Endothelial cell (in vitro differentiated cells): ENCODE data around the gene GPS1. TPM values are rescaled to one million over a fixed set of nuclear protein-coding genes. Genes with fewer than 3 reads are reported as not detected.
A peak's percentile ranks its signal among the peaks of the same experiment; 100 is the strongest.

Experiments
- DNase-seq: peaks from one replicate; pipeline ENCODE4 v3.0.0; 2021; ENCODE audit warnings: low spot score
- H3K27ac Mint-ChIP-seq: one replicate; pipeline ENCODE4 v1.8.0; 2021; ENCODE audit warnings: mixed read lengths, inconsistent platforms; ENCODE audit not compliant: unreplicated experiment
- H3K27me3 Mint-ChIP-seq: one replicate; pipeline ENCODE4 v1.8.0; 2021; ENCODE audit warnings: mild to moderate bottlenecking, moderate library complexity, mixed read lengths, inconsistent platforms; ENCODE audit not compliant: unreplicated experiment
- H3K36me3 Mint-ChIP-seq: one replicate; pipeline ENCODE4 v1.8.0; 2021; ENCODE audit warnings: mild to moderate bottlenecking, low read depth, mixed read lengths, inconsistent platforms; ENCODE audit not compliant: unreplicated experiment
- H3K4me1 Mint-ChIP-seq: one replicate; pipeline ENCODE4 v1.8.0; 2021; ENCODE audit warnings: mild to moderate bottlenecking, mixed read lengths, inconsistent platforms; ENCODE audit not compliant: unreplicated experiment
- H3K4me3 Mint-ChIP-seq: one replicate; pipeline ENCODE4 v1.8.0; 2021; ENCODE audit warnings: mild to moderate bottlenecking, mixed read lengths, inconsistent platforms; ENCODE audit not compliant: unreplicated experiment
- H3K9me3 Mint-ChIP-seq: one replicate; pipeline ENCODE4 v1.8.0; 2021; ENCODE audit warnings: mixed read lengths, inconsistent platforms; ENCODE audit not compliant: unreplicated experiment
- CTCF ChIP-seq: fragments of 200-600 bp; sonication (generic); IDR thresholded peaks from one replicate; pipeline ENCODE4 v1.5.0; 2021; ENCODE audit warnings: antibody characterized with exemption; ENCODE audit not compliant: unreplicated experiment
- total RNA-seq: library from RNA; stranded (reverse); fragmentation: NEBNext Ultra II Directional; extraction: Animal tissue kit (Norgen Biotek cat#: 25700); gene quantifications from one replicate; pipeline ENCODE4 v1.2.1, GENCODE V29; 2021; ENCODE audit not compliant: unreplicated experiment

GPS1 gene
- total RNA-seq, 1 donor from 2014 or later: 80.0 TPM

- no peak for TF ChIP-seq CTCF
- Mint-ChIP-seq H3K4me3 (no peak overlapping the region), H3K27me3 (peaks cover 7% of the 10 kb centered on the region), H3K9me3 (no peaks in the 10 kb centered on the region), H3K27ac (no peak overlapping the region), H3K36me3 (peaks cover 4% of the 10 kb centered on the region), H3K4me1 (peaks cover 13% of the 10 kb centered on the region)
- DNase-seq: no peak
Measured at GRCh38 chr17:82103553-82104451, 52.1 kb downstream of the GPS1 start.

- Mint-ChIP-seq H3K9me3 (no peaks in the 10 kb centered on the region), H3K27me3 (peaks cover 5% of the 10 kb centered on the region), H3K27ac (no peak overlapping the region), H3K4me3 (no peak overlapping the region), H3K36me3 (peaks cover 4% of the 10 kb centered on the region), H3K4me1 (peaks cover 13% of the 10 kb centered on the region)
- no peak for TF ChIP-seq CTCF
- DNase-seq: no peak
Measured at GRCh38 chr17:82104797-82105416, 53.2 kb downstream of the GPS1 start.

- H3K4me1 Mint-ChIP-seq: peaks cover 13% of the 10 kb centered on the region
- H3K27ac Mint-ChIP-seq: no peak overlapping the region
- peaks cover 4% of the 10 kb centered on the region for H3K36me3 Mint-ChIP-seq
- DNase-seq: no peak
- H3K4me3 Mint-ChIP-seq: no peak overlapping the region
- peaks cover 2% of the 10 kb centered on the region for H3K27me3 Mint-ChIP-seq
- no peak for TF ChIP-seq CTCF
- no peaks in the 10 kb centered on the region for H3K9me3 Mint-ChIP-seq
Measured at GRCh38 chr17:82105417-82105881, 53.8 kb downstream of the GPS1 start.

- Mint-ChIP-seq H3K9me3 (no peaks in the 10 kb centered on the region), H3K27ac (no peak overlapping the region), H3K27me3 (peaks cover 2% of the 10 kb centered on the region), H3K4me3 (no peak overlapping the region), H3K4me1 (peaks cover 13% of the 10 kb centered on the region), H3K36me3 (peaks cover 4% of the 10 kb centered on the region)
- DNase-seq: peak; percentile 62
- no peak for TF ChIP-seq CTCF
Measured at GRCh38 chr17:82105882-82106687, 54.4 kb downstream of the GPS1 start.
